ENCODE measurements around the gene RAD17. TPM values are rescaled to one million over a fixed set of nuclear protein-coding genes. Genes with fewer than 3 reads are reported as not detected.
A peak's percentile ranks its signal among the peaks of the same experiment; 100 is the strongest.

RAD17 gene
- polyA plus RNA-seq, 3 donors = 9.1 to 11.6 (median 9.6) TPM

DNA sequence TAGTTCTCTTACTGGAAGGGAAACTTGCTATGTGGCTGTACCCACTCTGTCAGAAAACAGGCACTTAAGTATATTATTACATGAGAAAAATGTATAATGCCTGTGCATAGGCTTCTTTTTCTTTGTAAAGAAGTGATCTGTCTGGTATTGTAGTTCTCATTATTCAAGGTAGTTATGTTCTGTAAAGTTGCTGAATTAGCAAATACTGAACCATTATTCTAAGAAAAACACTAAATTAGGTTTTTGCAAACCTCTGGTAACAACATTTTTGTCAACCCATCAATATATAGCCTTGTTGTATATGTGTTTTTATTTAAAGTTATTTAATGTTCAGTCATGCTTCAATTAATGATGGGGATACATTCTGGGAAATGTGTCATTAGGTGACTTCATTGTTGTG, 8.8 kb downstream of the RAD17 start:
- TF ChIP-seq, protein P1, sequence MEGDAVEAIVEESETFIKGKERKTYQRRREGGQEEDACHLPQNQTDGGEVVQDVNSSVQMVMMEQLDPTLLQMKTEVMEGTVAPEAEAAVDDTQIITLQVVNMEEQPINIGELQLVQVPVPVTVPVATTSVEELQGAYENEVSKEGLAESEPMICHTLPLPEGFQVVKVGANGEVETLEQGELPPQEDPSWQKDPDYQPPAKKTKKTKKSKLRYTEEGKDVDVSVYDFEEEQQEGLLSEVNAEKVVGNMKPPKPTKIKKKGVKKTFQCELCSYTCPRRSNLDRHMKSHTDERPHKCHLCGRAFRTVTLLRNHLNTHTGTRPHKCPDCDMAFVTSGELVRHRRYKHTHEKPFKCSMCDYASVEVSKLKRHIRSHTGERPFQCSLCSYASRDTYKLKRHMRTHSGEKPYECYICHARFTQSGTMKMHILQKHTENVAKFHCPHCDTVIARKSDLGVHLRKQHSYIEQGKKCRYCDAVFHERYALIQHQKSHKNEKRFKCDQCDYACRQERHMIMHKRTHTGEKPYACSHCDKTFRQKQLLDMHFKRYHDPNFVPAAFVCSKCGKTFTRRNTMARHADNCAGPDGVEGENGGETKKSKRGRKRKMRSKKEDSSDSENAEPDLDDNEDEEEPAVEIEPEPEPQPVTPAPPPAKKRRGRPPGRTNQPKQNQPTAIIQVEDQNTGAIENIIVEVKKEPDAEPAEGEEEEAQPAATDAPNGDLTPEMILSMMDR (IDR thresholded peaks at IDR 0.05) = no peak
- no peak overlapping the region for H3K27ac ChIP-seq (ENCODE audit: low read depth in 1 of 2, low read length in 2 of 2)
- Mint-ChIP-seq H3K9me3 (no peaks in the 10 kb centered on the region), H3K36me3 (peaks cover 44 to 59% of the 10 kb centered on the region in 2 donors), H3K27me3 (ENCODE audit: low read depth in 3 of 3) (no peaks in the 10 kb centered on the region), H3K4me3 (no peak overlapping the region), H3K4me1 (no peaks in the 10 kb centered on the region), H3K27ac (no peak overlapping the region)
- intact Hi-C loops (cut with micrococcal nuclease) = no loop called here
- no peaks in the 10 kb centered on the region for H3K9me3 ChIP-seq (replicated peaks in 1 of 2; ENCODE audit: control insufficient read depth in 1 of 2, insufficient read depth in 1 of 2, low read length in 2 of 2)
- no peaks in the 10 kb centered on the region for H3K27me3 ChIP-seq (ENCODE audit: control insufficient read depth in 2 of 2, insufficient read depth in 2 of 2, low read length in 2 of 2)
- no peaks in the 10 kb centered on the region for H3K79me2 ChIP-seq (ENCODE audit: insufficient read depth, low read length)
- H2AFZ ChIP-seq (ENCODE audit: insufficient read depth, low read depth, low read length, poor library complexity, severe bottlenecking) = no peak overlapping the region
- no peak for DNase-seq
- no peaks in the 10 kb centered on the region for H4K20me1 ChIP-seq (ENCODE audit: insufficient read depth, low read length)
- H3K4me3 ChIP-seq (replicated peaks in 1 of 3; ENCODE audit: low read depth in 2 of 3, low read length in 3 of 3) = no peak overlapping the region
- no peak overlapping the region for H3K9ac ChIP-seq (ENCODE audit: insufficient read depth, low read length, poor library complexity, severe bottlenecking)
- H3K36me3 ChIP-seq (replicated peaks in 1 of 2; ENCODE audit: control insufficient read depth in 1 of 2, insufficient read depth in 2 of 2, low read length in 2 of 2) = peaks cover 45 to 82% of the 10 kb centered on the region in 2 donors
- no peak overlapping the region for H3K4me2 ChIP-seq (replicated peaks; ENCODE audit: extremely low read depth, low read length, poor library complexity, severe bottlenecking)
- H3K4me1 ChIP-seq (ENCODE audit: control insufficient read depth in 1 of 2, insufficient read depth in 2 of 2, low read length in 2 of 2) = no peaks in the 10 kb centered on the region

DNA sequence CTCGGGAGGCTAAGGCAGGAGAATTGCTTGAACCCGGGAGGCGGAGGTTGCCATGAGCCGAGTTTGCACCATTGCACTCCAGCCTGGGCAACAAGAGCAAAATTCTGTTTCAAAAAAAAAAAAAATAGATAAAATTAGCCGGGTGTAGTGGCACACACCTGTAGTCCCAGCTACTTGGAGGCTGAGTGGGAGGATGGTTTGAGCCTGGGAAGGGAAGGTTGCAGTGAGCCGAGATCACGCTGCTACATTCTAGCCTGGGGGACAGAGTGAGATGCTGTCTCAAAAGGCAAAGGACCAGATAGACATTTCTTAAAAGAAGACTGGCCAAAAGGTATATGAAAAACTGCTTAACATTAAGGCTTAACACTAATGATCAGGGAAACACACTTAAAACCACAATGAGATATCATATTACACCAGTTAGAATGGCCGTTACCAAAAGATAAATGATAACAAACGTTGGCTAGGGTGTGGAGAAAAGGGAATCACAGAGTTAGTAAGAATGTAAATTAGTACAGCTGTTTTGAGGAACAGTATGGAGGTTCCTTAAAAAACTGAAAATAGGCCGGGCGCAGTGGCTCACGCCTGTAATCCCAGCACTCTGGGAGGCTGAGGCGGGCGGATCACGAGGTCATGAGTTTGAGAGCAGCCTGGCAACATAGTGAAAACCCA, 35.2 kb downstream of the RAD17 start:
- TF ChIP-seq, protein P1 (IDR thresholded peaks at IDR 0.05) = no peak
- 93% methylated on average over 13 of the region's 15 CpGs for WGBS (ENCODE audit: insufficient coverage)
- Mint-ChIP-seq H3K27ac (peak overlapping the region in 1 of 7 donors; percentile 16), H3K4me1 (no peaks in the 10 kb centered on the region), H3K36me3 (peaks cover 47 to 80% of the 10 kb centered on the region in 2 donors), H3K9me3 (peaks cover 0 to 14% (median 3%) of the 10 kb centered on the region in 7 donors), H3K4me3 (no peak overlapping the region), H3K27me3 (ENCODE audit: low read depth in 3 of 3) (no peaks in the 10 kb centered on the region)
- H3K4me2 ChIP-seq (replicated peaks; ENCODE audit: extremely low read depth, low read length, poor library complexity, severe bottlenecking) = no peak overlapping the region
- no peaks in the 10 kb centered on the region for H3K4me1 ChIP-seq (ENCODE audit: control insufficient read depth in 1 of 2, insufficient read depth in 2 of 2, low read length in 2 of 2)
- no peak overlapping the region for H2AFZ ChIP-seq (ENCODE audit: insufficient read depth, low read depth, low read length, poor library complexity, severe bottlenecking)
- no peak overlapping the region for H3K27ac ChIP-seq (ENCODE audit: low read depth in 1 of 2, low read length in 2 of 2)
- H4K20me1 ChIP-seq (ENCODE audit: insufficient read depth, low read length) = no peaks in the 10 kb centered on the region
- no peak overlapping the region for H3K9ac ChIP-seq (ENCODE audit: insufficient read depth, low read length, poor library complexity, severe bottlenecking)
- H3K4me3 ChIP-seq (replicated peaks in 1 of 3; ENCODE audit: low read depth in 2 of 3, low read length in 3 of 3) = no peak overlapping the region
- intact Hi-C loops (cut with micrococcal nuclease) = no loop called here
- H3K36me3 ChIP-seq (replicated peaks in 1 of 2; ENCODE audit: control insufficient read depth in 1 of 2, insufficient read depth in 2 of 2, low read length in 2 of 2) = peaks cover 27 to 58% of the 10 kb centered on the region in 2 donors
- H3K79me2 ChIP-seq (ENCODE audit: insufficient read depth, low read length) = no peaks in the 10 kb centered on the region
- no peaks in the 10 kb centered on the region for H3K27me3 ChIP-seq (ENCODE audit: control insufficient read depth in 2 of 2, insufficient read depth in 2 of 2, low read length in 2 of 2)
- no peaks in the 10 kb centered on the region for H3K9me3 ChIP-seq (replicated peaks in 1 of 2; ENCODE audit: control insufficient read depth in 1 of 2, insufficient read depth in 1 of 2, low read length in 2 of 2)
- DNase-seq = no peak
